WERI-Rb-1 (cell line): ENCODE measurements around the gene METRN.

Source experiments
- DNase-seq: peaks from one replicate; pipeline ENCODE4 v3.0.0-alpha.2; 2020
- H3K27ac ChIP-seq: fragments of 250-450 bp; sonication (Bioruptor Pico); 2 replicates; pipeline ENCODE4 v1.5.1; 2020; ENCODE audit warnings: mild to moderate bottlenecking, moderate library complexity
- H3K27me3 ChIP-seq: fragments of 250-450 bp; sonication (Bioruptor Pico); 2 replicates; pipeline ENCODE4 v1.5.1; 2021; ENCODE audit warnings: mild to moderate bottlenecking, low read depth, moderate library complexity; ENCODE audit not compliant: insufficient read depth, severe bottlenecking
- H3K36me3 ChIP-seq: fragments of 250-450 bp; sonication (Bioruptor Pico); 2 replicates; pipeline ENCODE4 v1.5.1; 2020; ENCODE audit warnings: mild to moderate bottlenecking, moderate library complexity
- H3K4me3 ChIP-seq: 2 replicates; pipeline ENCODE4 v1.5.1; 2011; ENCODE audit warnings: low read depth, mild to moderate bottlenecking, control low read depth, low read length
- H3K9me3 ChIP-seq: fragments of 250-450 bp; sonication (Bioruptor Pico); 2 replicates; pipeline ENCODE4 v1.5.1; 2021; ENCODE audit warnings: mild to moderate bottlenecking, moderate library complexity; ENCODE audit not compliant: severe bottlenecking
- TF ChIP-seq, protein P1 (sequence below): IDR thresholded peaks from 2 replicates; pipeline ENCODE4 v1.5.1; 2011; ENCODE audit warnings: low read depth, mild to moderate bottlenecking, control low read depth, inconsistent platforms, low read length

The METRN gene

DNA sequence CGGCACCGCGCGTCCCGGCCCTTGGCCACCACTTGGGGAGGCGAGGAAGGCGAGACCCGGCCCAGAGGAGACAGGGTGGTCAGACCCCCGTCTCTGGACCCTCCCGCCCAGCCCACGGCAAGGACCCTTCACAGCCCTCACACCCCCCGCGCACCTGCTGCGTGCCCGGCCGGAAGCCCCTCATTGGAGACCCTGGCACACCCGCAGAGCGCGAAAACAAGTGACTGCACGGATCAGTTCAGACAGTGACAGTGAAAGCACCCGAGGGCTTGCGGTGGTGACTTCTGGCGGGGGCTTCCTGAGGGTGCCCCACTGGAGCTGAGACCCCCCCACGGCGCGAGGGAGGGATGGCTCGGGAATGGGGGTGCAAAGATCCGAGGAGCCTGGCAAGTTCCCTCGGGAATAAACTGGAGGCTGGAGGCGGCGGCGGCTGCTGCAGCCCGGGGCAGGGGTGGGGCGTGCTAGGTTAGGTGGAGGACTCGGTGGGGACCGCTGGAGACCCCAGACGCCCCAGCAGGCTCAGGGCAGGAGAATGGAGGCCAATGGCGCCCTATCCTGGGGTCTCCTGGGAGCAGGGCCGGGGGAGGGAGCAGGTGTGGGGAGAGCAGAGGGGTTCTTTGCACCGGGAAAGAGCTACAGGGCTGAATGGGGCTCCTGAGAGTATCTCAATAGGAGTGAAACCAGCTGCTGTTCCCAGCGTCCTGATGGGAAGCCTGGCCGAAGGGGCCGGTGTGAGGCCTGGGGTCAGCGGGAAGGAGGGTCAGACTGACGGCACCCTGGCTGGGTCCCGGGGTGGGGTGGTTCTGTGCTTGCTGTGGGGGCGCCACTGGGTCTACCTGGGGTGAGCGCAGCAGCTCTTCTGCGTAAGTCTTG lies 8.5 kb upstream of the METRN start:
- Histone ChIP-seq H3K27ac (peak overlapping the region; percentile 33; the same call in 1 of the 2 replicates), H3K9me3 (no peaks in the 10 kb centered on the region), H3K4me3 (peak overlapping the region; percentile 52), H3K27me3 (peaks cover 15% of the 10 kb centered on the region), H3K36me3 (peaks cover 15% of the 10 kb centered on the region)
- no peak for DNase-seq
- TF ChIP-seq, protein P1, sequence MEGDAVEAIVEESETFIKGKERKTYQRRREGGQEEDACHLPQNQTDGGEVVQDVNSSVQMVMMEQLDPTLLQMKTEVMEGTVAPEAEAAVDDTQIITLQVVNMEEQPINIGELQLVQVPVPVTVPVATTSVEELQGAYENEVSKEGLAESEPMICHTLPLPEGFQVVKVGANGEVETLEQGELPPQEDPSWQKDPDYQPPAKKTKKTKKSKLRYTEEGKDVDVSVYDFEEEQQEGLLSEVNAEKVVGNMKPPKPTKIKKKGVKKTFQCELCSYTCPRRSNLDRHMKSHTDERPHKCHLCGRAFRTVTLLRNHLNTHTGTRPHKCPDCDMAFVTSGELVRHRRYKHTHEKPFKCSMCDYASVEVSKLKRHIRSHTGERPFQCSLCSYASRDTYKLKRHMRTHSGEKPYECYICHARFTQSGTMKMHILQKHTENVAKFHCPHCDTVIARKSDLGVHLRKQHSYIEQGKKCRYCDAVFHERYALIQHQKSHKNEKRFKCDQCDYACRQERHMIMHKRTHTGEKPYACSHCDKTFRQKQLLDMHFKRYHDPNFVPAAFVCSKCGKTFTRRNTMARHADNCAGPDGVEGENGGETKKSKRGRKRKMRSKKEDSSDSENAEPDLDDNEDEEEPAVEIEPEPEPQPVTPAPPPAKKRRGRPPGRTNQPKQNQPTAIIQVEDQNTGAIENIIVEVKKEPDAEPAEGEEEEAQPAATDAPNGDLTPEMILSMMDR = no peak

- Histone ChIP-seq H3K27me3 (peaks cover 15% of the 10 kb centered on the region), H3K4me3 (no peak overlapping the region), H3K27ac (no peak overlapping the region), H3K36me3 (peaks cover 15% of the 10 kb centered on the region), H3K9me3 (no peaks in the 10 kb centered on the region)
- no peak for DNase-seq
- TF ChIP-seq, protein P1 = no peak
Observed at GRCh38 chr16:707062-707538, 7.8 kb upstream of the METRN start.

DNA sequence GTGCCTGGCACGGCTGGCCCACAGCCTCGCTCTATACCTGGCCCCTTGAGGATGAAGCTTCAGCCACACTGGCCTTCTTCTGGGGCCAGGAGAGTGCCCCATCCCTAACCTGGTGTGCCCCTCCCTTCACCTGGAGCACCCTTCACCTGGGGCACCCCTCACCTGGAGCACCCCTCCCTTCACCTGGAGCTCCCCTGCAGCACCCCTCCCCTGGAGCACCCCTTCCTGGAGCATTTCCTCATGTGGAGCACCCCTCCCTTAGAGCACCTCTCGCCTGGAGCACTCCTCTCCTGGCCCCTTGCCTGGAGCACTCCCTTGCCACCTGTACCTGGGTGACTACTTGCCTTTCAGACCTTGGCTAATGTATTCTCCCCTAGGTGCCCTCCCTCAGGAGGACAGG lies 6.9 kb upstream of the METRN start:
- TF ChIP-seq, protein P1 = no peak
- H3K27ac ChIP-seq = no peak overlapping the region
- DNase-seq = no peak
- H3K27me3 ChIP-seq = peaks cover 15% of the 10 kb centered on the region
- H3K4me3 ChIP-seq = no peak overlapping the region
- peaks cover 5% of the 10 kb centered on the region for H3K36me3 ChIP-seq
- no peaks in the 10 kb centered on the region for H3K9me3 ChIP-seq

DNA sequence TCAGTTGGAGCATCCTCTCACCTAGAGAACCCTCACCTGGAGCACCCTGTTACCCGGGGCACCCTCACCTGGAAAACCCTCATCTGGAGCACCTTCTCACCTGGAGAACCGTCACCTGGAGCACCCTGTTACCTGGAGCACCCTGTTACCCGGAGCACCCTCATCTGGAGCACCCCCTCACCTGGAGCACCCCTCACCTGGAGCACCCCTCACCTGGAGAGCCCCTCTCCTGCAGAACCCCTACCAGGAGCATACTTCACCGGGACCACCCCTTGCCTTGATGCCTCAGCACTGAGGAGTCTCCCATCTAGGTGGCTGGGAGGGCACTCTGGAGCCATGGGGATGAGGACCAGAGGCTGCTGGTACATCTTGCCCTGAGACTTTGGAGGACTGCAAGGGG lies 6.0 kb upstream of the METRN start:
- H3K36me3 ChIP-seq = peaks cover 1% of the 10 kb centered on the region

GRCh38 chr16:709566-710499 lies 5.1 kb upstream of the METRN start:
- peaks cover 15% of the 10 kb centered on the region for H3K27me3 ChIP-seq
- H3K27ac ChIP-seq = no peak overlapping the region
- TF ChIP-seq, protein P1 = peak; percentile 45
- no peak overlapping the region for H3K4me3 ChIP-seq
- H3K36me3 ChIP-seq = no peaks in the 10 kb centered on the region; the same call in 1 of the 2 replicates
- peak; percentile 80 for DNase-seq
- H3K9me3 ChIP-seq = no peaks in the 10 kb centered on the region

More for the DNA sequence above, 6.0 kb upstream of the METRN start:
- Histone ChIP-seq H3K4me3 (no peak overlapping the region), H3K9me3 (no peaks in the 10 kb centered on the region), H3K27me3 (peaks cover 15% of the 10 kb centered on the region), H3K27ac (no peak overlapping the region)
- TF ChIP-seq, protein P1 = no peak
- DNase-seq = no peak
